WTC11 (cell line): ENCODE measurements around the gene MAP1S.

Experiments
- AFF4 ChIP-seq: sonication (generic); formaldehyde crosslinking; IDR thresholded peaks from 2 replicates; pipeline ENCODE4 v1.8.1; 2023; ENCODE audit warnings: mild to moderate bottlenecking, missing genetic modification reagents, borderline replicate concordance
- CREB1 ChIP-seq: sonication (generic); formaldehyde crosslinking; IDR thresholded peaks from 2 replicates; pipeline ENCODE4 v1.8.0; 2023; ENCODE audit warnings: mild to moderate bottlenecking, missing genetic modification reagents
- CTCF ChIP-seq: fragments of 200-600 bp; IDR thresholded peaks from 2 replicates; pipeline ENCODE4 v1.8.0; 2022; ENCODE audit warnings: antibody characterized with exemption
- ETV6 ChIP-seq: sonication (generic); formaldehyde crosslinking; IDR thresholded peaks from 2 replicates; pipeline ENCODE4 v1.8.1; 2022; ENCODE audit warnings: mild to moderate bottlenecking, missing genetic modification reagents
- JUN ChIP-seq: sonication (generic); formaldehyde crosslinking; IDR thresholded peaks from 2 replicates; pipeline ENCODE4 v1.8.0; 2023; ENCODE audit warnings: mild to moderate bottlenecking, missing genetic modification reagents
- MAX ChIP-seq: sonication (generic); formaldehyde crosslinking; IDR thresholded peaks from 2 replicates; pipeline ENCODE4 v1.8.0; 2022; ENCODE audit warnings: mild to moderate bottlenecking, missing genetic modification reagents
- NFYB ChIP-seq: sonication (generic); formaldehyde crosslinking; conservative IDR thresholded peaks from 2 replicates; pipeline ENCODE4 v1.8.0; 2022; ENCODE audit warnings: low read depth, missing genetic modification reagents
- USF1 ChIP-seq: sonication (generic); formaldehyde crosslinking; IDR thresholded peaks from 2 replicates; pipeline ENCODE4 v1.8.0; 2022; ENCODE audit warnings: mild to moderate bottlenecking, missing genetic modification reagents

GRCh38 chr19:17719730-17720400 lies 585 bp downstream of the MAP1S start:
- TF ChIP-seq NFYB (CRISPR knock-in tag) (no peak), ETV6 (CRISPR knock-in tag) (no peak), CTCF (no peak), USF1 (CRISPR knock-in tag) (no peak), CREB1 (CRISPR knock-in tag) (no peak), AFF4 (CRISPR knock-in tag) (no peak), JUN (no peak), MAX (CRISPR knock-in tag) (no peak)
